ENCODE measurements around the gene ROBO1.
"Not testable (repeated sequence)": the region's sequence is repeated elsewhere in the genome, so short reads cannot be mapped to it uniquely, and the experiment has no call there.

The ROBO1 gene

DNA sequence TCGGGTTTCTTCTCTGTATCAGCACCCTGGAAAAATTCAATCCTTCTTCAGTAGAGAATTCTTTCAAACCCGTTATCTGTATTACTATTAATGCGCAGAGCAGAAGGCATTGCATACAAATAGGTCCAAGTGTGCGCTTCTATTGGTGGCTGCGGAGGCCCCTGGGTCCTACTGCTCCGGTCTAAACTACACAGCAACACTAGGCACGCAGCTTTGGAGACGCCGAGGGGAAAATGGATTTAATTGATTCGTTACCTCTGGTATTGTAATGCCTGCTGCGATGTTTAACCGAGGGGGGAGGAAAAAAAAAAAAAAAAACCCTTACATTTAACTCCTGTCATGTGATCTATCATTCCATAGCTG lies at the start of gene ROBO1:
Gene ROBO1 (minus strand): TSS at position 94 of the 363 bp plus-strand sequence.
- DNase-seq: no peak

DNA sequence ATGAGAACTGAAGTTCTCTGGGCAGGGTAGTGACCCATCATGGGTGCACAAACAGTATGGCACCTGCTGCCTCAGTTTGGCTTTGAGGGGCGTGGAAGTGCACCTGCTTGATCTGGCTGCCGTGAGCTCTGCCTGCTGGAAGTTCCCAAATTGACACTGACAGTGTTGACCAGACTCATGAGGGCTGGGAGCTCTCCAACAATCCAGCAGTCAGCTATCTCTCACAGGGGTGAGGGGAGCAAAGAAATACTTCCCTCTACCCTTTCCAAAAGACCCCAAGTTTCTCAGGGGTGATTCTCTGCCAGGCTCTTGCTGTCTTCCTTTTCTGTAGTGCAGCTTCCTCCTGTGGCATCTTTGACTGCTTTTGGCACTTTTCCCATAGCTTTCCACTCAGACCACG lies 49.4 kb upstream of the ROBO1 start:
- no peak for DNase-seq

DNA sequence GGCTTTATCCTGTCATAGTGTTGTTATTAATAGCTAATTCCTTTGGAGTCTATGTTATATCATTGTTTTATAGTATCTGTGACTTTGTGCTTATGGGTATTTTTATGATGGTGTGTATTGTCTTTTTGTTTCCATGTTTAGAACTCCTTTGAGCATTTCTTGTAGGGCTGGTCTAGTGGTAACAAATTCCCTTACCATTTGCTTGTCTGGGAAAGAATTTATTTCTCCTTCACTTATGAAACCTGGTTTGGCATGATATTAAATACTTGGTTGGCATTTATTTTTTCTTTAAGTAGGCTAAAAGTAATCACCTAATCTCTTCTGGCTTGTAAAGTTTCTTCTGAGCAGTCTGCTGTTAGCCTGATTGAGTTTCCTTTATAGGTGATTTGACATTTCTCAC lies 47.7 kb upstream of the ROBO1 start:
- no peak for DNase-seq

DNA sequence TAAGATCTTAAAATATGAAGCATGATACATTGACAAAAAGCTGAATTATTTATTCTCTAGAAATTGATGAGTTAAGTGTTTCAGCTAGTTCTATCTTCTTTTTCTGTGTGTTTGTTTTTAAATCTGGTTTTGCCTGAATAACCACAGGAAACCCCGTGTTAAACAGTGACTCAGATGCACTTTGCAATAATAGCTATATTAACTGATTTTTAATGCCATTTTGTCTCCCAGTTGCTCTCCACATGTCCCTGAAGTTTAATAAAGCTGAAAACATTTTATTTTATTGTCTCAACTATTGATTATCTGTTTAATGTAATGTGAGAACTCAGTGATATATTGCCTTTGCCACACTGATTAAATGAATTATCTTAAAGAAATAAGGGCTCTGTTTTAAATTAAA lies 42.8 kb upstream of the ROBO1 start:
- DNase-seq: no peak

DNA sequence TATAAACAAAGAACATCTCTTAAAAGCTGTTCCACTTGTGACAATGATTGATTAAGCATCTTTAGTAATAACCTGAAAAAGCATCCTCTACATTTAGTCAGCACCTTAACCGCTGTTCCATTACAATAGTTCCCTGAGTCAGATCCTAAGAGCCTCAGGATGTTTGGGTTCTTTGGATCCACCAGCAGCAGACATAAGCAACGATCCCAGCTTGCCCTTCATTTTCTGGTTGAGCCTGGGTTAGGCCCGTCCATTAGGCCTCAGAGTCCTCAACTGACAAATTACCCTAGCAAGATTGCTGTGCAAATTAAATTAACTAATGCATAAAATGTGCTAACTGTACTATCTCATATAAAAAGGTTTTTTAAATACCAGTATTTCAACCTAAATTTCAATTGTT lies 42.3 kb upstream of the ROBO1 start:
- no peak for DNase-seq

DNA sequence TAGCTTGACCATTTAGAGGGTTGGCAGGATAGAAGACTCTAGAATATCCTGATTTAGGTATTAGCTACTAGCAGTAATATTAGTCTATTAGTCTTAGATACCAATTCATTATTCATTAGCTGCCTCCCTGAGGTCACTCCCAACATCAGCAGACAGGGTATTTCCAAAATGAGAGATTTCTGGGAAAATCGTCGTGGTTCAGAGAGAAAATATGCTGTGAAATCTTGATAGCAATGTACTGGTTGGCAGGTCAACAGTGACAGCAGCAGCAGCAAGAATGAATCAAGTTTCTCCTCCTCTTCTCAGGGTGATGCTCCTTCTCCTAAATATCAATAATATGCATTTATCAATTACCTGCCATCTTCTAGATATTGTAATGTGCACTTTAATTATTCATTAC lies 41.3 kb upstream of the ROBO1 start:
- DNase-seq: no peak

DNA sequence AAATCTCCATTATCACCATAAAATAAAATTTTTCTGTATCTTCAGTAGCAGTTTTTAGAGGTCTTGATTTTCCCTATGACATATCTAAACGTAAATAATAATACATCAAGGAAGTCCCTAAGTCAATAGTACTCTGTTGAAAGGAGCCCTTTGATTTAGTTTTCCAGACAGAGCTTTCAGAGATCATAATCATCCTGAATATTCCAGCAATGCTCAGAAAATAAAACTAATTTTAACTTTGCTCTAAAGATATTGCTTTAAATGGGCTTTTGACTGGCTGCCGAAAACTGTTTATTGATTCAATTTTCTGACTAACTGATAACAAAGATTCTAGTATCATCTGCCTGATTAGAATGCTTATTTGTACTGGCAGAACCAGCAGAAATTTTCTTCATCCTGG lies 40.7 kb upstream of the ROBO1 start:
- DNase-seq: no peak

DNA sequence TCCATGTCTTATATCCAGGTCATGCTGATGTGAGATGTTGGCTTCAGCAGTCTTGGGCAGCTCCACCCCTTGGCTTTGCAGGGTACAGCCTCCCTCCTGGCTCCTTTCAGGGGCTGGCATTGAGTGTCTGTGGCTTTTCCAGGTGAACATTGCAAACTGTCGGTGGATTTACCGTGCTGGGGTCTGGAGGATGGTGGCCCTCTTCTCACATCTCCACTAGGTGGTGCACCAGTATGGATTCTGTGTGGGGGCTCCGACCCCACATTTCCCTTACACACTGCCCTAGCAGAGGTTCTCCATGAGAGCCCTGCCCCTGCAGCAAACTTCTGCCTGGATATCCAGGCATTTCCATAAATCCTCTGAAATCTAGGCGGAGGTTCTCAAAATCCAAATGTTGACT lies 22.4 kb upstream of the ROBO1 start:
- DNase-seq: not testable (repeated sequence)

DNA sequence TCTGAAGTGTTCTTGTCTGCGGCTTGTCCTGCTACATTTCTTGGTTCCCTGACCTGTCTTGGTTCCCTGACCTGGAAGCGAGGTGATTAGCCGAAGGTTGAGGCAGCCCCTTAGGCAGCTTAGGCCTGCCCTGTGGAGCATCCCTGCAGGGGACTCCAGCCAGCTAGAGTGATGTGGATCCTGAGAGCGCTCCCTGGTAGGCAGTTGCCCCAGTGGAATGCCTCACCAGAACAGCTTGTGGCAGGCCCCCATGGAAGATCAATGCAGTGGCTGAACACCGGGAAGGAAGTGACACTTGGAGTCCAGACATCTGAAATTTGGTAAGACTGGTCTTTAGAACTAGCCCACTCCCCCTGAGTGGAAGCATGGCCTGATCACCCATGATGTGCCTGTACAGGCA lies 5.5 kb upstream of the ROBO1 start:
- DNase-seq: no peak

DNA sequence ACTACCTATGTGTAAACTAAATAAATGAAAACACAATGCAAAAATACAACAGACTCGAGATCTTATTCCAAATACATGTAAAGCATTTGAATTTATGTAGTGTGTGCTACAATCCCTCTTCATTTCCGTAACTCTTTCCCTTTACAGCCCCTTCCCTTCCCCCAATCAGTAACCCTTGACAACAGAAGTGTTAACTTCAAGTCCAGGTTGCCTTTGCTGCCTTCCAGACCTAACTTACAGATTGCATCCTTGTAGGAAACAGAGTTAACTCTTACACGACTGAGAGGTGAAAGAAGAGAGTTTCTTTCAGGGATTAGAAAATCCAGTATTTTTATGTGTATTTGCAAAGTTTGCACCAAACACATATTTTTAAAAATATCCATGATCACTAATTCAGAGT lies 1.4 kb upstream of the ROBO1 start:
- DNase-seq: no peak

DNA sequence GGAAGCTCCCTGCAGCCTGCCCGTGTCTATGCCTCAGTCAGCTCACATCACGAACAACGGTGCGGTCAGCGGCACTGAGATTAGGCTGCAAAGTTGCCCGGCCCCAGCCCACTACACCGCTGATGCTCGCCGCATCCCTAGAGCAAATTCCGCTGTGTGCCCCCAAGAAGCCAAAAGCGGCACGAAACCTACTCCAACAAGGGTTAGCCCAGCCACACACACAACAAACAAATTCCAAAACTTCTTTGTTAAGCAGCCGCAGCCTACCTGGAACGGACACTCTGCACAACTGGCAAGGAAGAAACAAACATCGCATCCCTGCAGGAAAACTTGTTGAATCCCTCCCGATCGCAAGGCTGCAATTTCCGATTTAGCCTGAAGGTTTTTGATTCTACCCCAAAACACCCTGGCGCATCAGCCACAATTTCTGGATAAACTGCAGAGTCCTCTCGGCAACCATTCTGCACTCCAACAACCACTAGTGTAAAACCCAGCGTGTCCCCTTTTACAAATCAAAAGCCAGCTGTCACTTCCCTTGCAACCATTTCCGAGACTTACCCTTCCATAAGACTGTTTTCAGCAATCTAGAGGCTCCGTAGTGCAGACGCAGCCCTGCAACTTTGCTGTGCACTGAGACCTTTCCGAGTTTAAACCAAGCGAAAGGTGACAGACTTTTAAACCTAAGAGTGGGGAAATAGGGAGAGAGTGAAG lies 449 bp downstream of the ROBO1 start:
- no peak for DNase-seq

DNA sequence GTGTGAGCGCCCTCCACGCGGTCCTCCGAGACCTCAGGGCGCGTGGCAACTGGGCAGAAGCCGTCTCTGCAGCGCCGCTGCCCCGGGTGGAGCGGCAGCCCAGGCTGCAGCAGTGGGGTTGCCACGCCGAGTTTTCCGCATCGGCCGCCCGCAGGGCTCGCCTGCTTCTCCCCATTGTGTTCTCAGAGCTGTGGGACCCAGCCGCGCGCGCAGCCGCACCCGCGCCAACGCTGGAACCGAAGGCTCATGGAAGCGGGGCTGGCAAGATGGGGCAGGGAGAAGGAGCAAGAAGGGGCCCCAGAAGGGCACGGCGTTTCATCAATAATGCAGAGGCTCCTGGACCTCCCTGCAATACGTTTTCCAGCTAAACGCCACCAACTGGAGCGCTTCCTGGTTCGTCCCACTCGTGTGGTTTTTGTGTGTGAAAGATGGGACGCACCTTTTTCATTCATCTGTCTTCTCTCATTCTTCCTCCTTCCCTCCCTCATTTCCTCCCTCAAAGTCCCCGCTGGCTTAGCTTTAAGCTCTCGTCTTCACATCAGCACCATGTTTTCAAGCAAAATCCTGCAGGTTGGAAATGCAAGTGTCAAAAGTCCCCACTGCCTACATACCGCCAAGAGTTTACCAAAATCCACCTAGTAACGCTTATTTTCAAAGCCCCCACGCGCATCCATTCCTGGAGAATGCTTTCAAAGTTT lies 1.2 kb downstream of the ROBO1 start:
- DNase-seq: no peak

DNA sequence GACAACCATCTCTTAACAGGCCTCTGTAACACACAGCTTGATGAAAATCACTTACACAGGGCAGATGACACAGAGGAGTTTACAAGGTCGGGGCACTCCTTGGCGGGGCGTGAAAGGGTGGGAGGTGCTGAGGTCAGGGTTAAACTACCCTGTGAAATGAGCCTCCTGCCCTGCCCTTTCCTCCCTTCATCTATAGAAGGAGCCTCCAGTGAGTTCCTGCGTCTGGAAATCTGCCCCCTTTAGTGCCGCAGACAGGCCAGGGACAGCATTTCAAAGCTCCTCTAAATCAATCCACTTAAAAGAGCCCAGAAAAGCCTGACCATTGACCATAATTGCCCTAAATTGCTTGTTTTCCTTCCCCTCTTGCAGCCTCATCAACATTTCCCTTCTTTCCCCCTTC lies 1.9 kb downstream of the ROBO1 start:
- DNase-seq: no peak

DNA sequence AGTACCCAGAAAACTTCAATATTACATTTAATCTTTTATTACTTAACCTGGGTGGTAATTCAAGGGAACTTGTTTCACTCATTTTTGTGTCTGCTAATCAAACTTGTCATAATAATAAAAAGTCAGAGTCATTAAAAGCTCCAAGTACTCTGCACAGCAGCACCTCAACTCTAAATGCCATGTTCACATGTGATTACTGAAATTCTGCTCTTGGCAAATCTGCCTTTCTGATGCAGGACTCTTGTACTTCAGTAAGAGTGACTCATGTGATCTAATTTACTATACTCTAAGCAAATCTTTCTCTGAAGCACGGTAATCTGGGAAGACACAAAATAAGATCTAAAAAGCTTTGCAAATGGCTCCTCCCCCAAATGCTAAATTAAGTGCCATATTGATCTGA lies 6.4 kb downstream of the ROBO1 start:
- DNase-seq: no peak

DNA sequence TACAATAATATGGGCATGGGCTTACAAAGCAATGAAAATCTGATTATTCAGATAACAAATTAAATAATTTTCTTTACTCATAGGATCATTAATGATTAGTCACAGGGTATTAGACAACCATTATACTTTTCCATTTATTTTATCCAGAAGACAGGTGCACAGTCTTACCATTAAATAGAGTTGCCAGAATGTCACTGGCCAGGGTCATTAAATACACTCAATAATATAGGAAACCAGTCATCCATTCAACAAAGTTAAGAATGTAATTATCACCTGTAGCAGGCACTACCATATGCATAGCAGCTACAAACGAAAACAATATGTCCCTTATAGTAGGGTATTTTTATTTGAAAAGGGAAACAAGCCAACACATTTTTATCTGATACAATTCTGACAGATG lies 16.1 kb downstream of the ROBO1 start:
- DNase-seq: no peak

DNA sequence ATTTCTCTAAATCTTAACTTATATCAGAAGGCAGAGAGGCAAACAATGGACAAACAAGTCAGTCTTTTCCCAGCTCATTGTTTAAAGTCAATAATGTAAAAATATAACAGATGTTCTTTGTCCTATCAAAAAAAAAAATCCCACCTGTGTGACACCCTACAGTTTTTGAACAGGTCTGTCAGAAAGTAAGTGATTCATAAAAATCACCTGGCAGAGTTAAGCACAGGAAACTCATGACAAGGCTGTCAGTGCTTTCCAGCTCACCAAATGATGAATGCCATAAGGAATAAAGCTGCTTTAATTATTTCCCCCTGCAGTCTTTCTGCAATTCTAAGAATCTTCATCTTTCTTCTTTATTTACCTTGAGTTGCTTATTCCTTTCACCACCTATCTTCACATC lies 30.3 kb downstream of the ROBO1 start:
- no peak for DNase-seq

DNA sequence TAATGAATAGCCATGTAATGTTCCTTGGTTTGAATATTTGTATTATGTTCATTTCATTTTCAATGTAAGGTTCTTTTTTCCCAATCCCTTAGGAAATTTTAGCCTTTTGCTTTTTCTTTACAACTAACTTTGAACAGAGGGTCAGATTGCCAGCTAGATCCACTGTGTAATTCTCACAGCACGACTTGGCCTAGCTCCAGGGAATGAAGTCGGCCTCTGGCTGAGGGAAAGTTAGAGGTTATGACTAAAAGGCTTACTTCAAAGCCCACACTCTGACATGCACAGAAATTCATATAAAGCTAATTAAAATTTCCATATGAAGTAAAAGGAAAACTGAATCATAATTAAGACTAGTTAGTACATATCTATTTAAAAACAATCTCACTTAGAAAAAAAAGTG lies 38.7 kb downstream of the ROBO1 start:
- DNase-seq: no peak

DNA sequence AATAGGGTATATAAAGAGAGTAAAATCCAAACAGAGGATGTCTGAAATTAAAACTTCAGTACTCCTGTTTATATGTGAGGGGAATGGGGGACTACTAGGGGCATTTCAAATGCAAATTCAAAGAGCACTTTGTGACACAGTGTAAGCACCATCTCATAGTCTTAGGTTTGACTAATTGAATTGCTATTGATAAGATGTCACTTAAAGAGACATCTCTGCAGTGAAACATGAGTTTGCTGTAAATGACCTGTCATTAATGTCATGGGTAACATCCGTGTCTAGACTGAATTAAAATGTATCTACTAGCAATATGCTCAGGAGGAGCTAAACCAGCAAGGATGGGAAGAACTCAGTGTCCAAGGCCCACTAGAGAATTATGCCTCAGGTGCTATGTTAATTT lies 41.0 kb downstream of the ROBO1 start:
- no peak for DNase-seq

DNA sequence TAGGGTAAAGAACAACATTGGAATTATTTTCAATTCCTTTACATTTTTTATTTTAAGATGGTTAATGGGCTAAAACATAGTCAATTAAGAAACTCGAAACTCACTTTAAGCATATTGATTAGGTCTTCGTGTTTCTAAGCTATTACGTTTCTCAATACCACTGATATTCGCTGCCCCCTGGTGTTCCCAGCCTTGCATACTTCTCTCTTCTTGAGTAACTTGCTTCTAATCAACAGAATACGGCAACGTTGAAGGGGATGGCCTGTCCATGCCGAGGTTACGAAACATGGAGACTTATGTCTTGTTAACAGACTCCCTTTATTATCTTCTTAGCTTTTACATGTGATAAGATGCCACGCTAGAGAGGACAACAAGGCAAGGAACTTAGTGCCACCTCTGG lies 43.6 kb downstream of the ROBO1 start:
- no peak for DNase-seq

DNA sequence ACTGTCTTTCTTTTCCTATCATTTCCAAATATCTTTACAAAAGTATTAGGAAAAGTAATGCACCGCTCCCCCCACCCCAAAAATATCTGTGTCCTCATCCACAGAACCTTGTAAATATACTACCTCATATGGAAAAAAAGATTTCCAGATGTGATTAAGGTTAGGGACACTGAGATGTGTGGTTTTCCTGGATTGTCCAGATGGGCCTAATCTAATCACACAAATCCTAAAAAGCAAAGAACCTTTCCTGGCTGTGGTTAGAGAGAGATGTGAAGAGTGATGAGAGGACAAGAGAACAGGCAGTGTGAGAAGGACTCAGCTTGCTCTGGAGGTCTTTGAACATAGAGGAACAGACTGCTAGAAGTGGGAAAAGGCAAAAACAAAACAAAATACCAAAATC lies 77.7 kb downstream of the ROBO1 start:
- DNase-seq: no peak

DNA sequence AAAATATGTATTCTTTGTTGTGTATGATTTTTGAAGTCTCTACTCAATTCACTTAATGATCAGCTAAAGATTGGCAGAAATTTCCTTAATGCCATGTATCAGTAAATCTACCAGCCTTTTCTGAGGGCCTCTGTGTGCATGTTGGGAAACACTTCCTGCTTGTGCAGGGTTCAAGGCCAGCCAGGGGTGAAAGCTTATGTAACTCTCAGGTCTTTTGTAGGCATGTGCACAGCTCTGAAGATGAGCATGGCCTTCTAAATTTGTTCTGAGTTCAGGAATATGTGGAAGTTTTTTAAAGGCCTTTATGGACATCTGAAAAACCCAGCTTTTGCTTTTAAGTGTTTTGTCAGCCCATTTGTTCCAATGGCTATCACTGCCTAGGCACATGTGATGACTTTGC lies 82.7 kb downstream of the ROBO1 start:
- DNase-seq: no peak

DNA sequence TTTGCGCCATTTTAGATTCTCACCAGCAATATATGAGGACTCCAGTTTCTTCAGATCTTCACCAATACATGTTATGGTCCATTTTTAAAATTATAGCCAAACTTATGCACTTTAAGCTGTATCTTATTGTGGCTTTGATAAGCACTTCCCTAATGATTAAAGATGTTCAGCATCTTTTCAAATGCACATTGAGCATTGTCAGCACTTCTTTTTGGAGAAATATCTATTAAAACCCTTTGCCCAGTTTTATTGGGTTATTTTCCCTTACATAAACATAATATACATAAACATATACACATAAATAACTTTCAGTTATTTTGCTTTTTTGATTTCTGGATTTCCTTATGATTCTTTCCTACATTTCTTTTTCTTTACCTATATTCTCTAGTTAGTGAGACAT lies 83.8 kb downstream of the ROBO1 start:
- no peak for DNase-seq

DNA sequence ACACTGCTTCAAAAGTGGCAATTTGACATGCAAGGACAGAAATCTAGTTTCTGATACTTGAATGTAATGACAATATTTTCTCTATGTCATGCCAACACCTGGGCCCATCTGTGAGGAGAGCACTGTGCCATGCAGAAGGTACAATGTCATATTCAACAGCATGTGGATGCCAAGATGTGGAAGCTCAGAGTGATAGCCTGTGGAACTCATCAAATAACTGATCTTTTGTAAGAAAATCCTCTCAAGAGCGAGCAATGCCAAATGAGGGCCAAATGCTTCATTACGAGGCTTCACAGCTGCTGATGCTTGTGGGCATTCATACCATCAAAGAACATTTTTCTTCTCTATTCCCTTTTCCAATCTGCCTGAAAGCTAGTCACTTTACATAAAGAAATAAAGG lies 95.1 kb downstream of the ROBO1 start:
- DNase-seq: no peak

DNA sequence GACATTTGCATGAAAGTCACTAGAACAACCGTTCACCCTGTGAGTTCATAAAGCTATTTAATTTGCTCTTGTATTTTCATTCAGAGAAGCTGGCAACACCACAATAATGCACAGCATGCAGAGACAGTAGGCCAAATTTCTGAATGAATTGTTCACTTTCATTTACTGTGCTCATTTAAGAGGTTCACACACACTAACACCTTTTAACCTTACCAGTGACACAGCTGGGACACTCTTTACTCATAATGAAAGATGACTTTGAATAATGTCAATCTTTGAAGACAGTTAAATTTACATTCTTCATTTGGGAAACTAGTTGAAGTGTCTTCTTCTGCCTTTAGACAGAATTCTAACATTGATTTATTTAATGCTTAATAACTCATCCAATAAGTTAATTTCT lies 95.7 kb downstream of the ROBO1 start:
- DNase-seq: no peak

DNA sequence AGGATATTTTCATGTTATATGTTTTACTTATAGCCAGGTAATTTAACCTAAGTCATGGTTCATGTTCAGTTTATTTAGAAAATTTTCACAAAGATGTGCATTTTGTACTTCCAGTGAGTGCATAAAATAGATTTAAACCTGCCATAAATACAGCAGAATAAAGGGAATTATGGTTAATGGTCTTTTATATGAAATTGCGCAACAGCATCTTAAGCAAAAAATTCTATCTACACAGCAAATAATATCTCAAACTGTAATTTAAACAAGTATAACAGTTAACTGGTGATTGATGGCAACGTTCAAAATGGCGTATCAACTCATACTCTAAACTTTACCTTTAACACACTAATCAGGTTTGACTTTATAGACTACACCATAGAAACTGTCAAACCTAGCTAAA lies 97.6 kb downstream of the ROBO1 start:
- no peak for DNase-seq

Measured in stimulated activated CD4-positive, alpha-beta T cell treated with anti-CD3 and anti-CD28 coated beads, Interleukin-2, amount 100 ng/mL, for 24 hours (primary cell).